ENCODE data around the gene MOCOS. TPM values are rescaled to one million over a fixed set of nuclear protein-coding genes. Genes with fewer than 3 reads are reported as not detected.

Gene MOCOS
- total and polyA plus RNA-seq, 10 donors, result 0.13 to 2.7 (median 0.53) TPM

DNA sequence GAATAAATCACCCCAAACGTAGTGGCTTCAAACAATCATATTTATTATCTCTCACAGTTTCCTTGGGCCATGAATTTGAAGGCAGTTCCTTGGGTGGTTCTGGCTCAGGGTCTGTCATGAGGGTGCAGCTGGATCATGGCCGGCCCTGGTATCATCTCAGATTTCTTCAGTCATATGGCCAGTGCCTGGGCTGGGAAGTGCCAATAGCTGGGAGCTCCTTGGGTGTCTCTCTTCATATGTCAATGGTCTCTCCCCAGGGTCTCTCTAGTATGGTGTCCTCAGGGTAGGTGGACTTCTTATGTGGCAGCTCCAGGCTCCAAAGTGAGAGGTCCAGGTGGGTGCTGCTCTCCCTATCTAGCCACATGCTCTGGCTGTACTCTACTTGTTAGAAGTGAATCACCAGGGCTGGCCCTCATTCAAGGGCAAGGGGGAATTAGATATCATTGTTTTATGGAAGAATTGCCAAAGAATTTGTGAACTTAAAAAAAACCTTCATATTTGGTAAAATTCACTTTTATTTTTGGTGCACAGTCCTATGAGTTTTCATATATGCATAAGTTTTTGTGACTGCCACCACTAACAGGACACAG, 125.6 kb downstream of the MOCOS start:
- Histone ChIP-seq H3K27me3 (replicated peaks in 1 of 7) (peaks cover 0 to 23% (median 0%) of the 10 kb centered on the region in 7 donors), H3K4me1 (peaks cover 0 to 13% (median 0%) of the 10 kb centered on the region in 6 donors), H3K36me3 (no peaks in the 10 kb centered on the region), H3K27ac (no peak overlapping the region), H3K4me3 (no peak overlapping the region), H3K9me3 (peaks cover 0 to 6% (median 2%) of the 10 kb centered on the region in 8 donors)
- TF ChIP-seq POLR2AphosphoS5 (IDR thresholded peaks at IDR 0.05) (no peak), POLR2A (IDR thresholded peaks at IDR 0.05) (no peak)
- TF ChIP-seq, protein P1, sequence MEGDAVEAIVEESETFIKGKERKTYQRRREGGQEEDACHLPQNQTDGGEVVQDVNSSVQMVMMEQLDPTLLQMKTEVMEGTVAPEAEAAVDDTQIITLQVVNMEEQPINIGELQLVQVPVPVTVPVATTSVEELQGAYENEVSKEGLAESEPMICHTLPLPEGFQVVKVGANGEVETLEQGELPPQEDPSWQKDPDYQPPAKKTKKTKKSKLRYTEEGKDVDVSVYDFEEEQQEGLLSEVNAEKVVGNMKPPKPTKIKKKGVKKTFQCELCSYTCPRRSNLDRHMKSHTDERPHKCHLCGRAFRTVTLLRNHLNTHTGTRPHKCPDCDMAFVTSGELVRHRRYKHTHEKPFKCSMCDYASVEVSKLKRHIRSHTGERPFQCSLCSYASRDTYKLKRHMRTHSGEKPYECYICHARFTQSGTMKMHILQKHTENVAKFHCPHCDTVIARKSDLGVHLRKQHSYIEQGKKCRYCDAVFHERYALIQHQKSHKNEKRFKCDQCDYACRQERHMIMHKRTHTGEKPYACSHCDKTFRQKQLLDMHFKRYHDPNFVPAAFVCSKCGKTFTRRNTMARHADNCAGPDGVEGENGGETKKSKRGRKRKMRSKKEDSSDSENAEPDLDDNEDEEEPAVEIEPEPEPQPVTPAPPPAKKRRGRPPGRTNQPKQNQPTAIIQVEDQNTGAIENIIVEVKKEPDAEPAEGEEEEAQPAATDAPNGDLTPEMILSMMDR (IDR thresholded peaks at IDR 0.05 in 8 of 11, conservative IDR thresholded peaks at IDR 0.05 in 3 of 11), result no peak
- no peak for DNase-seq
- WGBS, 5 donors, result 72 to 90% (median 83%) methylated on average over 2 of the region's 2 CpGs
- intact Hi-C loops (cut with DNase I; ENCODE audit: low total_unique reads), result no loop called here

DNA sequence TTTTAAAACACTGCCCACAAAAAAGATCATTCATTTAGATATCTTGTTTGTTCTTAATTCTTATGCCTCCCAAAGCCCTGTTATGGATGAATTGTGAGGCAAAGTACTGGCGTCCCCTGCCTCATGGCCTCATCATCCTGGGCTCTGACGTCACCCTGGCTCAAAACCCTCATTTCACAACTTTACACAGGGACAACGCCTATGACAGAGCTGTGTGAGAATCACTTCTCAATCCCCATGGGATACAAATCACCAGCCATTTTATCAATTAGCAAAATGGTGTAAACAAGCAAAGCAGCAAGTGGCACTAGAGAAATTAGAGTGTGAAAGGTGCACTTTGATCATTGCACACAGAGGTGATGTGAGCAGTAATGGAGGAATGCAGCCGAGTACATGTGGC, 126.8 kb downstream of the MOCOS start:
- Histone ChIP-seq H3K4me3 (no peak overlapping the region), H3K4me1 (peaks cover 0 to 13% (median 0%) of the 10 kb centered on the region in 6 donors), H3K27me3 (replicated peaks in 1 of 7) (peaks cover 0 to 19% (median 0%) of the 10 kb centered on the region in 7 donors), H3K27ac (peak overlapping the region in 4 of 8 donors; percentile 33 to 54 (median 40)), H3K9me3 (peaks cover 0 to 18% (median 14%) of the 10 kb centered on the region in 8 donors), H3K36me3 (no peaks in the 10 kb centered on the region)
- intact Hi-C loops (cut with DNase I; ENCODE audit: low total_unique reads), result no loop called here
- WGBS, 5 donors, result 65 to 90% (median 73%) methylated on average over 4 of the region's 4 CpGs
- TF ChIP-seq, protein P1 (IDR thresholded peaks at IDR 0.05 in 8 of 11, conservative IDR thresholded peaks at IDR 0.05 in 3 of 11), result no peak
- no peak for TF ChIP-seq POLR2AphosphoS5 (IDR thresholded peaks at IDR 0.05)
- TF ChIP-seq POLR2A (IDR thresholded peaks at IDR 0.05), result no peak
- DNase-seq, result no peak

DNA sequence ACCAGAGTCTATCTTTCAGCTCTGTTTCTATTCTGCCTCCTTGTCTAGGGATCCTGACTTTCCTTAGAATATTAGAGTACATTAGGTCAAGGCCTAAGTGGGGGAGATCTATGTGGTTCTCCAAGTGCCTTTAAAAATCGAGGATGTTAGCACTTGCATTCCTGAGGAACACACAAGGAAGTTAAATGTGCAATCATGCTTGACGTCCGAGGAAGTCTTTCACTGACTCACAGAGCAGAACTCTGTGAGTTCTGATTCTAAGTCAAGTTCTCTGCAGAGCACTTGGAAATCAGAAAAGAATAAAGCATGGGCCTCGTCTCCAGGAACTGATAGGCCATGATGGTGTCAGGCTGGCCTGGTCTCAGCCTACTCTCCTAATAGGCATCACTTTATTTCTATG, 127.5 kb downstream of the MOCOS start:
- DNase-seq, result no peak
- TF ChIP-seq, protein P1 (IDR thresholded peaks at IDR 0.05 in 8 of 11, conservative IDR thresholded peaks at IDR 0.05 in 3 of 11), result no peak
- TF ChIP-seq POLR2A (IDR thresholded peaks at IDR 0.05), result no peak
- no peak for TF ChIP-seq POLR2AphosphoS5 (IDR thresholded peaks at IDR 0.05)
- Histone ChIP-seq H3K4me3 (no peak overlapping the region), H3K4me1 (peaks cover 0 to 6% (median 0%) of the 10 kb centered on the region in 6 donors), H3K27ac (peak overlapping the region in 6 of 8 donors; percentile 22 to 60 (median 50)), H3K9me3 (peaks cover 0 to 24% (median 19%) of the 10 kb centered on the region in 8 donors), H3K27me3 (replicated peaks in 1 of 7) (peaks cover 0 to 13% (median 0%) of the 10 kb centered on the region in 7 donors), H3K36me3 (no peaks in the 10 kb centered on the region)
- intact Hi-C loops (cut with DNase I; ENCODE audit: low total_unique reads), result no loop called here
- WGBS, 5 donors, result 33 to 58% (median 43%) methylated on average over 4 of the region's 4 CpGs

DNA sequence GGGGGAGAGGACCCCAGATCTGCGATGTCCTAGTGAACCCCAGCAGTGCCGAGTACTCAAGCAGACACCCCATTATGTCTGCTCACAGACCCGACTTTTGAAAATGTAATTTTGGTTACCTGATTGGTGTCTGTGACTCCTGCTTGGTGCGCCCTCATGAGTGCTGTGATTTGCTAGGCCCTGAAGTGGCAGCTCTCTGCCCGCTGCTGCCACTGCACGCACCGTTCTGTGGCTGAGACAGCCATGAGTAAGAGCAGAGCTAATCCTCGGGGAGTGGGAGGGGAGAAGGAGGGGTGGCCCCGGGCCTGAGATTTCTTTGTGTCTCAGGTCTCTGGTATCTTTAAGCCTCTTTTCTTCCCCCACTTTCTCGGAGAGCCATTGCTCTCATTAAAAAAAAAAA, 128.4 kb downstream of the MOCOS start:
- H3K27ac ChIP-seq, result peak overlapping the region in 5 of 8 donors; percentile 39 to 60 (median 56)
- intact Hi-C loops (cut with DNase I; ENCODE audit: low total_unique reads), result no loop called here
- H3K27me3 ChIP-seq (replicated peaks in 1 of 7), result peaks cover 0 to 13% (median 0%) of the 10 kb centered on the region in 7 donors
- DNase-seq, result no peak
- H3K9me3 ChIP-seq, result peaks cover 0 to 26% (median 19%) of the 10 kb centered on the region in 8 donors
- no peak overlapping the region for H3K4me3 ChIP-seq
- peaks cover 0 to 5% (median 0%) of the 10 kb centered on the region in 6 donors for H3K4me1 ChIP-seq
- no peaks in the 10 kb centered on the region for H3K36me3 ChIP-seq
- 80 to 88% (median 86%) methylated on average over 10 of the region's 10 CpGs for WGBS, 5 donors
- TF ChIP-seq POLR2A (IDR thresholded peaks at IDR 0.05) (no peak), POLR2AphosphoS5 (IDR thresholded peaks at IDR 0.05) (no peak)
- TF ChIP-seq, protein P1 (IDR thresholded peaks at IDR 0.05 in 8 of 11, conservative IDR thresholded peaks at IDR 0.05 in 3 of 11), result no peak
